Measurements from ENCODE around the gene DENND1B.

Gene DENND1B

DNA sequence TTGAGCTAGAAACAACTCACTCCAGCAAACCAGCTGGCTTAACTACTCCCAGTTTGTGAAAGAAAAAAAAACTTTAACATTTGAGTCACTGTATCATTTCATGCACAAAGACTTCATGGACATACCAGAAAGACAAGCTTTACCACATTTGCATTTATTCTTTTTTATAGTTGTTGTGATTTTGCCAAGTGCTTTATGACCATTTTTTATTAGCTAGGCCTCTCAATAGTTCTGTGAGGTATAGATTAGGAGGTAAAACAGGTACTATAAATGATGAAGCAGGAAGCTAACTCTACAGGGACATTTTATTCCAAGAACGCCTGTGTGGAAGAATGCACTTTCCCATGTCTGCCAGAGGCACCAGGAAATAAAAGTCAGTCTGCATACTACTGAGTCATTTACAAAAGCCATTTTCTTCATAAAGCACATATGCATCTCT is 8.2 kb upstream of the DENND1B start:
- peak; percentile 65 for DNase-seq (ENCODE audit: low read depth)
- H3K4me3 ChIP-seq (ENCODE audit: low read length) = no peak overlapping the region
- no peak for TF ChIP-seq CTCF (conservative IDR thresholded peaks at IDR 0.05; ENCODE audit: low read length)

- H3K4me3 ChIP-seq (ENCODE audit: low read length) = no peak overlapping the region
- no peak for TF ChIP-seq CTCF (conservative IDR thresholded peaks at IDR 0.05; ENCODE audit: low read length)
- no peak for DNase-seq (ENCODE audit: low read depth)
These were observed 7.6 kb upstream of the DENND1B start for GRCh38 chr1:197782722-197783360.

DNA sequence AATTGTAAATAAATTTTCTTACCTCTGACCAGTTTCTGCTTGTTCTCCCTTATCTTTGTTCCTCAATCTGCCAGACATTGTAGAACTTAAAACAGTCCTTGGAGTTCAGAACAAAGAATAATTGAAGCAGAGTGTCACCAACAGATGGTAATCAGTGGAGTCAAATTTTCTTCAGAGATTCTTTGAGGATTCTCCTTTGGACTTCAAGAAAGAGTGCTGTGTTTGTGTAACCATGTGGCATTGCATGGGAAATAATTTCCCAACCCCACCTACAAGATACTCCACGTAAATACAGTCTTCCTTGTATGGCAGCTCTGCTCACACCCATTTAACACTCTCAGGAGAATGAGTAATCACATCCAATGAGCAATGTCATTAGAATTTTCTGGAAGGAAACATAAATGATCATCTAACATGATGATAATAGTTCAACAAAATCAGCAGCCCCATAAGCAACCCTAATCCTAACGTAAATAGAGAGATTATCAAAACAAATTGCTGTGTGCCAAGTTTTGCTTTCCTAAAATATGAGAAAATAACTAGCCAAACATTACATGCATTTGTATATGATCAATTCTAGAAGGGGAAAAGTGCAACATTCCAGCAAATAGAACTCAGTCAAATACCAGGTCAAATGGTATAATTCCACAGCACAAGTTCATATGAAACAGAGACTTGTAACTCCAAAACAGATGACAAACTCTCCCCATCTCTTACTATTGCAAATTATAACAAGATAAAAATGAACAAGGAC is 6.9 kb upstream of the DENND1B start:
- H3K4me3 ChIP-seq (ENCODE audit: low read length) = no peak overlapping the region
- TF ChIP-seq CTCF (conservative IDR thresholded peaks at IDR 0.05; ENCODE audit: low read length) = no peak
- DNase-seq (ENCODE audit: low read depth) = peak; percentile 64

- no peak for DNase-seq (ENCODE audit: low read depth)
- no peak for TF ChIP-seq CTCF (conservative IDR thresholded peaks at IDR 0.05; ENCODE audit: low read length)
These were observed 4.6 kb upstream of the DENND1B start for GRCh38 chr1:197779921-197780320.

GRCh38 chr1:197778366-197778945 is 3.2 kb upstream of the DENND1B start:
- H3K4me3 ChIP-seq (ENCODE audit: low read length) = no peak overlapping the region
- TF ChIP-seq CTCF (conservative IDR thresholded peaks at IDR 0.05; ENCODE audit: low read length) = no peak

More at GRCh38 chr1:197779921-197780320, 4.6 kb upstream of the DENND1B start:
- H3K4me3 ChIP-seq (ENCODE audit: low read length) = no peak overlapping the region

DNA sequence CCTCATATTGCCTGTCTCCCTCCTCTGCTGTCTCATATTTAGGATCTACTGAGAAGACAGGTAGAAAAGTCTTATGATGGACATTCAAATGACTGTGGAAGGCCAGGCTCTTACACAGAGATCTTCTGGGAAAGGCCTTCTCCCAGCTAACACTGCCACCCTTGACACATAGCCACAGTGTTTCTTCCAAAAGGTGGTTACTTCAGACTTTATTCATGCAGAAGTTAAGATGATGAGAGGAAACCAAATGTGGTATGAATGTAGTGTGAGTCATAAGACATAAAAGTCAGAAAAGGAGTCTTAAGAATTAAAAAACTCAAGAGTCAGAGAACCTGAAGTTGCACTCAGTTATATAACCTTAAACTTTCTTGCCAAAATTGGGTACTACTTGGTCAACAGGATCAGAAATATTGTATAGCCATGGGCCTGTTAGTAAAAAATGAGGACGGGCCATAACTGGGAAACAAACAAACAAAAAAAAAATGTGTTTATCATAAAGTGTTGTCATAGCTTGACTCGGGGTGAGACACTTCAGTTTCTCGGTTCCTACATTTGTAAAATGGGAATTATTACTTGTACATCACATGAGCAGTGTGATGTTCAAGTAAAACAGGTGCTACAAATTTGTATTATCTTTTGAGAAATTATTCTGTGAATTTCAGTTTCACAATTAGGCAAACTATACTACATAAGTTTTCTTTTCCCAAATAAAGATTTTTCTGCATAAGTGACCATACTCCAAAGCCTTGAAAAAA is 1.2 kb upstream of the DENND1B start:
- H3K4me3 ChIP-seq (ENCODE audit: low read length) = no peak overlapping the region
- TF ChIP-seq CTCF (conservative IDR thresholded peaks at IDR 0.05; ENCODE audit: low read length) = 0 out of 2 replicates have a peak, but pooled peaks have one; percentile 4
- peak; percentile 87 for DNase-seq (ENCODE audit: low read depth)

More at GRCh38 chr1:197778366-197778945, 3.2 kb upstream of the DENND1B start:
- no peak for DNase-seq (ENCODE audit: low read depth)
